ENCODE data around the gene PRKCH.

- TF ChIP-seq CTCF (IDR thresholded peaks at IDR 0.05) (no peak), POLR2A (IDR thresholded peaks at IDR 0.05) (no peak)
Observed at GRCh38 chr14:61335049-61335448, 13.7 kb downstream of the PRKCH start.

Data from esophagus squamous epithelium (tissue), 4 donors.